NCI-H345 treated with DMSO at 0.1 percent for 48 hours (cell line): ENCODE measurements around the gene EFNA1.

Experiments
- DNase-seq: peaks from one replicate; lab custom pipeline; 2025; ENCODE audit not compliant: unreplicated experiment; lab: John Stamatoyannopoulos, UW

The EFNA1 gene

GRCh38 chr1:155173478-155174323 lies 46.0 kb downstream of the EFNA1 start, which contains the start of gene TRIM46:
Gene TRIM46 (plus strand): TSS chr1:155173849. CDS start chr1:155173967, 118 bp downstream.
- peak; percentile 95 for DNase-seq

- DNase-seq: peak; percentile 66
Observed at GRCh38 chr1:155174324-155175280, 46.9 kb downstream of the EFNA1 start.

- no peak for DNase-seq
Observed at GRCh38 chr1:155175281-155175926, 47.7 kb downstream of the EFNA1 start.

GRCh38 chr1:155175927-155176371 lies 48.3 kb downstream of the EFNA1 start:
- DNase-seq: no peak

- DNase-seq: peak; percentile 88
Observed at GRCh38 chr1:155176544-155177071, 48.9 kb downstream of the EFNA1 start.

- DNase-seq: no peak
Observed at GRCh38 chr1:155177192-155177917, 49.7 kb downstream of the EFNA1 start.

GRCh38 chr1:155177918-155178281 lies 50.2 kb downstream of the EFNA1 start:
- no peak for DNase-seq

- no peak for DNase-seq
Observed at GRCh38 chr1:155178441-155179111, 50.9 kb downstream of the EFNA1 start.

- DNase-seq: no peak
Observed at GRCh38 chr1:155179112-155180031, 51.7 kb downstream of the EFNA1 start.

- no peak for DNase-seq
Observed at GRCh38 chr1:155181371-155182051, 53.8 kb downstream of the EFNA1 start.

- no peak for DNase-seq
Observed at GRCh38 chr1:155182052-155182550, 54.4 kb downstream of the EFNA1 start.

GRCh38 chr1:155183775-155184221 lies 56.1 kb downstream of the EFNA1 start:
- no peak for DNase-seq

- DNase-seq: no peak
Observed at GRCh38 chr1:155184351-155184811, 56.7 kb downstream of the EFNA1 start.
